Activated naive CD4-positive, alpha-beta T cell treated with Interleukin-2 at 50 U/mL for 16 hours (primary cell): Measurements from ENCODE around the gene TOM1L2.
A peak's percentile ranks its signal among the peaks of the same experiment; 100 is the strongest.
"Not testable (repeated sequence)": the region's sequence is repeated elsewhere in the genome, so short reads cannot be mapped to it uniquely, and the experiment has no call there.

Source experiments
- DNase-seq: peaks from one replicate; pipeline ENCODE4 v3.0.0-alpha.2; 2020

Gene TOM1L2

GRCh38 chr17:17972126-17972951 is at the start of gene TOM1L2, which contains the start of gene DRC3:
TOM1L2 (minus strand) TSS chr17:17972400; CDS start chr17:17972313, 87 bp downstream.
DRC3 (plus strand) TSS chr17:17972862; CDS start chr17:17977599, 4,737 bp downstream.
- peak; percentile 100 for DNase-seq

DNA sequence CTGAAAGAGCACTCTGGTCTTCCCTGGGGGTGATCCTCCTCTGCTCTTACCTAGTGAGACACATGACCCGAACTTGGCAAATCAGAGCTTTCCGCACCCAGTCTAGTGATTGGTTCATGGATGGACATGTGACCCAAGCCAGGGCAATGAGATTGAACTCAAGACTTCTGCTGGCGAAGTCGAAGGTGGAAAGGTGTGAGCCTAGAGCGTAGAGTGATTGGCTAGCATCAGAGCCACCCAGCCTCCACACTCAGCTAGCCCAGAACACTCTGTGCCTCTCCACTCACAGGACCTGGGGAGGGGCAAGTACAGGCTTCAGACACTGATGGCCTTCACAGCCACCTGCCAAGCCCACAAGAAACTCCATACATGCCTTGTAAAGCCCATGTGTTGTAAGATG is 49.2 kb upstream of the TOM1L2 start:
- DNase-seq, result no peak

DNA sequence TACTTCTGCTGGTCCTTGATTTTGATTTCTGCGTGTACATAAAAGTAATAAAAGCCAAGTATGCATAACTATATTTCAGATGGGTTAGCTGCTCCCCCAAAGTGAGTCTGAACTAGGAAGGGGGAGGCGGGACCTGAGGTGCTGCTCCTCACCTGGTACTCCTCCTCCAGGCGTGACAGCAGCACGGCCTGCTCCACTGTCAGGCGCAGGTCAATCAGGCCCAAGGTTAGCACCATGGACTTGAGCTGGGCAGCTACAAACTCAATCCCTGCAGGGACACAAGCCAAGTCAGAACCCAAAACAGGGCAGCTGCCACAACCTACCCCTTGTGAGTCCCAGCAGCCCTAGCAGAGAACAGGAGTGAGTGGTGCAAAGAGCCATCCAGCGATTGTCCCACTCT is 48.8 kb upstream of the TOM1L2 start:
- no peak for DNase-seq

DNA sequence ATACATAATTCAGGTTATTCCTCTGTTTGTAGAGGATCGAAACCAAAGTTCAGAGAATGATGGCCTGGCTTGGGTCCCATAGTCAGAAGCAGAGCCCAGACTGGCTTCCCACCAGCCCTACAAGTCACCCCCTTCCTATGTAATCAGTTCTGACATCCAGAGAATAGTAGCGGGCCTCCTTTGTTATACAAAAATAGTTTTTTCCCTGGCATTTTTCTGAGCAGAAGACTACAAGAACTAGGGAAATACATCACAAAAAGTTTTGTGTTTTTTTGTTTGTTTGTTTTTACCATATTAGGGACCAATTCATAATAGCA is 47.6 kb upstream of the TOM1L2 start:
- no peak for DNase-seq

GRCh38 chr17:18018411-18018921 is 46.3 kb upstream of the TOM1L2 start:
- DNase-seq, result no peak

- DNase-seq, result no peak
Observed at GRCh38 chr17:18017958-18018357, 45.8 kb upstream of the TOM1L2 start.

DNA sequence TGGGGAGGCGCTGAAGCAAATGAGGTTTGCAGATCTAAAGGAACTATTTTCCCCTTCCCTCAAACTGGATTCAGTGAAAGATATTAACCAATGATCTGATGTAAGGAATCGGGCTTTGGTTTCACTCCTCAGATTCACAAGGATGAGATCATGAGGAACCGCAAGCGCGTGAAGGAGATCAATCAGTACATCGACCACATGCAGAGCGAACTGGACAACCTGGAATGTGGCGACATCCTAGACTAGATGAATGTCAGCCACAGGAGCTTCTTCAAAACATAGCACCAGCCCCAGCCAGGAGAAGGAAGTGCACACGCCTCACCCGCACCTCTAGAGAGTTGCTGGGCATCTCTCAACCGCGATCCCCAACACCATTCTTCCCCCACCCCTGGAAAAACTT is 44.2 kb upstream of the TOM1L2 start:
- DNase-seq, result no peak

DNA sequence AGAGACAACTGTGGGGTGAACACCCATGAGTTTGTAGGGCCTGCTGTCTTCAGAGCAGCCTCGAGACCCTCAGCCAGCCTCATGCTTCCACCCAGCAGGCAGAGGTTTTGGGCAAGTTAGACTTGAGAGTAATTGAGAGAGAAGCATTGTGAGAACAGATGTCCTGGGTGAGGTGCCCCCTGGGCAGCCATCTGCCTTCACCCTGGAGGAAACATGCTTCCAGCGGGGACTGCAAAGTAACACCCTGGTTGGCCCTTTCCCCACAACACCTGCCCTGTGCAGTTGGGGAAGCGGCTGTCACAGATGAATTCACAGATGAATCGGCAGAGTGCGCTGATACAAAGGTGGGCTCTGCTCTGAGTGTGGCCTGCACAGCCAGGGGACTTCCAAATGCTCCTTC is 43.4 kb upstream of the TOM1L2 start:
- DNase-seq, result no peak

- DNase-seq, result no peak
Observed at GRCh38 chr17:18014006-18014405, 41.8 kb upstream of the TOM1L2 start.

DNA sequence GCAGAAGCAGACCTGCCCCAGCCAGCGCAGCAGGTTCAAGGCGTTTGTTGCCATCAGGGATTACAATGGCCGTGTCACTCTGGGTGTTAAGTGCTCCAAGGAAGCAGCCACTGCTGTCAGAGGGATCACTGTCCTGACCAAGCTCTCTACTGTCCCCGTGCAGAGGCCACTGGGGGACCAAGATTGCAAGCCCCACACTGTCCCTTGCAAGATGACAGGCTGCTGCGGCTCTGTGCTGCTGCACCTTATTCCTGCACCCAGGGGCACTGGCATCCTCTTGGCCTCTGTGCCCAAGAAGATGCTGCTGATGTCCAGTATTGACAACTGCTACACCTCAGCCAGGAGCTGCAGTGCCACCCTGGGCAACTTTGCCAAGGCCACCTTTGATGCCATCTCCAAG is 39.1 kb upstream of the TOM1L2 start:
- DNase-seq, result no peak

DNA sequence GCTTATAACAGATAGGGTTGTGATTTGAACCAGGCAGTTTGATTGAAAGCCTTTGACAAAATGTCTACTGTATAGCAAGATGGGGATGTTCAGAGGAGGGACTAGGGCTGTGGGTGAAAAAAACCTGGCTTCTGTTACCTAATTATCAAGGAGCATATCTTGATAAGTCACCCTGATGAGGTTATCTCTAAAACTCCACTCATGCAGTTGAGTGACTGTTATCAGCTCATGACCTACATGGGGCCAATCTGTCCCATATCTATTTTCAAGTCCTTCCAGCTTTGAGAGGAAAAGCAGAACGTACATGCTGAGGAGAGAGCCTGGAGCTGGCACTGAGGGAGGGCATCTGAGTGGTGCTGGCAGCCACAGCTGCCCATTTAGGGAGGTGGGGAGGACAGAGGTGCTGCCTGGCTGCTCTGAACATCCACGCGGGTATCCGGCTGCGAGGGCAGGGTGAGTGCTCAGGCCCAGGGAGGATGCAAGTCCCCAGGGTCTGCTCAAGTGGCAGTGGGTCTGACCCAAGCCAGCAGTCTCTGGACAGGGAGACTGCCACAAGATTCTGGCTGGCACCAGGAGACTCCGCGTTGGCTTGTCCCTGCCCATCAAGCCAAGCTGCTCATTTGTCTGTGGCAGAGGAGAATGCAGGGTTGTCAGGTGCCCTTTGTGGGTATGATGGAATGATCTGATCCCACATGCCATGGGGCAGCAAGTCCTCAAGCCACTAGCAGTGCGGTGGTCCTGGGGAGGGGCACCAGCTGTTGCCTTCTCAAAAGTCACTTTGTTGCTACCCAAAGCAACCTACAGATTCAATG is 37.6 kb upstream of the TOM1L2 start:
- no peak for DNase-seq

GRCh38 chr17:18008496-18009268 is 36.5 kb upstream of the TOM1L2 start:
- DNase-seq, result no peak

DNA sequence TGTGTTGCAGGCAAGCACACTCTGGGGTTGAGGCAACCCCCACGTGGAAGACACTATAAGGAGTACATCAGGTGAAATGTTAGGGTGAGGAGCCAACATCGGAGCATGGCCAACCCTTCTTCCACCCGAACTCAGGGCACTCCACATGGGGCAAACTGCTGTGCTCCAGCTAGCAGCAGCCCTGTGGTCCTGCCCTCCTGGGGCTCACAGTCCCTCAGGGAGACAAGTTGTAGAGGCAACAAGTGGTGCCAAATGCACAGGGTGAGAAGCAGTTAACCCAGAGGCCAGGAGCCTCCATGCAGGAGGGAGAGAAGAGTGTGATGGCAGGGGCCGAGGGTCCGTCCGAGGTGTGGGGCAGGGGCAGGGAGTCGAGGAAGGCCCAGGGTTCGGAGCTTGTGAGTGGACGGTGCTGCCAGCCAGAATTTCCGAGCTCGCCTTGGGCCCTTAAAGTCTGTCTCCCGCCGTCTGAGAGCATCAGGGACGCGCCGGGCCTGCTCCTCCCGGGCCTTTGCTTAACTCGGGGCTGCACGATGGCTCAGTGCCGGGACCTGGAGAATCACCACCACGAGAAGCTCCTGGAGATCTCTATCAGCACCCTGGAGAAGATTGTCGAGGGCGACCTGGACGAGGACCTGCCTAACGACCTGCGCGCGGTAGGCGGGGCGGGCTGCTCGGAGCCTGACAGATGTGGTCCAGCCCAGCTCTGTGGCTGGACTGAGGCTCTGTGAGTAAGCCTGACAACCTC is 34.5 kb upstream of the TOM1L2 start:
- no peak for DNase-seq

- DNase-seq, result no peak
Observed at GRCh38 chr17:18005496-18005895, 33.3 kb upstream of the TOM1L2 start.

DNA sequence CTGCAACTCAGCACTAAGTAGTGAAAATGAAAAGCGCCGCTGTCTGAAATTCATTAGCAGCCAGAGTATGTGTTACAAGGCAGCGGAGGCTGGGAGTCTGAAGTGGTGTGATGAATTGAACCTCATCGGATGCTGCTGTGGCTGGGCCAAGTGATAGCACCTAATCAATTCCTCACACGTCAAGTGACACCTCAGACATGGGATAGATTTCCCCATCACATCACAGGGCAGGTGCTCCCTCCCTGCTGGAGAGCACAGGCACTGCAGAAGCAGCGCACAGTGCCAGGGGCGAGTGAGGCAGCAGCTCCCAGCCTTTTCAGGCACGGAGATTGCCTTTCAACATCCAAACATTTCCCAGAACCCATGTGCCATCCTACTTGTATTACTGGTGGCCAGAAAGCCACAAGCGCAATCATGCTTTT is 32.7 kb upstream of the TOM1L2 start:
- DNase-seq, result no peak

DNA sequence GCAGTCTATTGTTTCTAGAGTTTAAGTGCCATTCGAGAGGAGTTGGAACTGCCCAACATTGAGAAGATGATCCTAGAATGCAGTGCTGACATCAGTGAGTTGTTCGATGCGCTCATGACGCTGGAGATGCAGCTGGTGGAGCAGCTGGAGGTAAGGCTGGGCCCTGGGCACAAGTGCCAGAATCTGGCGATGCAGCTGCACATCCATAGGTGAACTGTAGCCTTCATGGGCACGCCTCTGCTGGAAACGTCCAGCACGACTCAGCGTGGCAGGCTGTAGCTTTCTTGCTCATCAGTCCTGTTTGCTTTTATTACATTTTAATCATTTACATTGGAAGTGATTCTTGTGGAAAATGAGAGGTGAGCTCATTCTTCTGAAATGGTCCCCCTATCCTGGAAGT is 32.1 kb upstream of the TOM1L2 start:
- DNase-seq, result no peak

- DNase-seq, result no peak
Observed at GRCh38 chr17:18002171-18002570, 30.0 kb upstream of the TOM1L2 start.

GRCh38 chr17:18000030-18000408 is 27.8 kb upstream of the TOM1L2 start:
- DNase-seq, result no peak

DNA sequence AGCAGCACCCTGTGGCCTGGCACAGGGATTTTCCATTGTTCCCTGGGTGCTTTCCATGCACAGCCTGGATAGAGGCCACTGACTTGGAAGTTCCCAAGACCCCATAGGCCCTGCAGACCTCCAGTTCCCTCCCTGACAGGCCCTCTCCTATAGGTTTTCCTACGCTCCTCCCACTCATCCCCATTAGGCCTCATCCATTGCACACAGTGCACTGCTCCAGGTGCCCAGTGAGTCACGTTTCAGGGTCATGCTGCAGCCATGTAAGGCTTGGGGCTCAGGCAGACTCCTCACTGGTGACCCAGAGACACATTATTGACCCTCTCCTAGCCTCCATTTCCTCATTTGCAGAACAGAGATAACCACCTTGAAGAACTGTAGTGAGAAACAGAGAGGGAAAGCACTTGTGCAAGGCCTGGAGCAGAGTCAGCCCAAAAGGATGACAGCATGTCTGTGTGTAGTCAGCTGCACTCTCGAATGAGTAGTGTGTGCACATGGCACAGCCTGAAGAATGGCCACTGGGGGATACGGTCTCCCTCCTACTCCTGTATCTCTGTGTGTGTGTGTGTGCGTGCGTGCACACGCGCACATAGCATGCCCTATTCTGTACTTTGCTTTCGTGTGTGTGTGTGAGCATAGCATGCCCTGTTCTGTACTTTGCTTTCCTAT is 27.3 kb upstream of the TOM1L2 start:
- DNase-seq, result no peak

DNA sequence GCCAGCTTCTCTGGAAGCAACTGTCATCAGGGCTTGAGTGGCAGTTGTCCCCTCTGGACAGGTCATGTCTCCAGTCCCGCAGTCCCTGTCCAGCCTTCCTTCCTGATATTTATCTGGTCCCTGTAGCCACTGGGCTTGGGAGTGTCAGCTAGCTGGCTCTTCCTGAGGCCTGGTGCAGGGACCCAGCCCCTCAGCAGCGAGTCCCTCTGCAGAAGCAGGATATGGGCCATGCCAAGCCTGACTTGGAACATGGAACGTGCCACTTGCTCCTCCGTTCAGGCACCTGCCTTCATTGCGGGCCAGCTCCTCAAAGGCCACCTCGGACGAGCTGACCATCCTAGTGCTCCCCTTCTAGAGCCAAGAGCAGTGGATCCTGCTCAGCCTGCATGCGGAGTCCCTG is 26.7 kb upstream of the TOM1L2 start:
- no peak for DNase-seq

DNA sequence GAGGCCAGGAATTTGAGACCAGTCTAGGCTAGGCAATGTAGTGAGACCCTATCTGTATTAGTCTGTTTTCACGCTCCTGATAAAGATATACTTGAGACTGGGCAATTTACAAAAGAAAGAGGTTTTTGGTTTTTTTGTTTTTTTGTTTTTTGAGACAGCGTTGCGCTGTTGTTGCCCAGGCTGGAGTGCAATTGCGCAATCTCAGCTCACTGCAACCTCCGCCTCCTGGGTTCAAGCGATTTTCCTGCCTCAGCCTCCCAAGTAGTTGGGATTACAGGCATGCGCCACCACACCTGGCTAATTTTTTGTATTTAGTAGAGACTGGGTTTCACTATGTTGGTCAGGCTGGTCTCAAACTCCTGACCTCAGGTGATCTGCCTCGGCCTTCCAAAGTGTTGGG is 23.7 kb upstream of the TOM1L2 start:
- DNase-seq, result not testable (repeated sequence)
